Activated CD4-positive, CD25-positive, alpha-beta regulatory T cell treated with anti-CD3 and anti-CD28 coated beads, Interleukin-2, amount 50 U/mL, for 72 hours (primary cell): ENCODE data around the gene RPL31.

Source experiments
- DNase-seq: peaks from one replicate; pipeline ENCODE4 v3.0.0; 2021

RPL31 gene

DNA sequence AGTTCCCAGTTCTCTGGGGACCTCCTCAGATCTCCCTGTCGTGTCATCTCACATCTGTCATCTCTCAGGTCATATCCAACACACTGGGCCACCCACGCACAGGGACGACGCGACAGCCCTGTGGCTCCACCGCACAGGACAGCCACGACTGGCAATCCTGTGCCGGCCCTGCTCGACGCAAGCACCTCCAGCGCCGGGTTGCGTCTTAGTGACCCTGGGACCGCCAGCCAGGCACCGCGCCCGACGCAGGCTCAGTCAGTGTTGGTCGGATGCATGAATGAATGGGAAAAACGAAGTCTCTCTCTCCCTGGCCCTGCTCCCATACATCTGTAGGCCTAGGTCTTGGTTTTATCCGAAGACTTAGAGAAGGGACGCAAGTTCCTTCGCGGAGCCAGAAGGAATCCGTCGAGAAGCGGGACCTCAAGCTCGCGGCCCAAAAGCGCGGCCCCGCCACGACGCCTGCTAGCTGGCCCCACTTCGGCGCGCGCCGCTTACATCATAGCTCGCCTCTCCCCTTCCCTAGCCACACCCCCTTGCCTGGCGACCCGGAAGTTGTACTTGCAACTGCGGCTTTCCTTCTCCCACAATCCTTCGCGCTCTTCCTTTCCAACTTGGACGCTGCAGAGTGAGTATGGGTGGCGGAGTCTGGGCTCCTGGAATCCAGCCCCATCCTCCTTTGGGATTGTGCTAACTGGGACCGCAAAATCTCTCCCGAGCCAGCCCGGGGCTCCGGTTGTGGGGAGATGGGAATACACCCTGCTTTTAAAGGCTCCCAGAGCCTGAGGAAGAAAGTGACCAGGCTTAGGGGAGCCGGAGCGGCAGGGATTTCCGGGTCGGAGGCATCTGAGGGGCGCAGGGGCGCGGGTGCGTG is at the start of gene RPL31:
RPL31 (plus strand) TSS at position 599 of the 871 bp plus-strand sequence. CDS start 413 bp downstream, outside the sequence.
- peak; percentile 94 for DNase-seq

DNA sequence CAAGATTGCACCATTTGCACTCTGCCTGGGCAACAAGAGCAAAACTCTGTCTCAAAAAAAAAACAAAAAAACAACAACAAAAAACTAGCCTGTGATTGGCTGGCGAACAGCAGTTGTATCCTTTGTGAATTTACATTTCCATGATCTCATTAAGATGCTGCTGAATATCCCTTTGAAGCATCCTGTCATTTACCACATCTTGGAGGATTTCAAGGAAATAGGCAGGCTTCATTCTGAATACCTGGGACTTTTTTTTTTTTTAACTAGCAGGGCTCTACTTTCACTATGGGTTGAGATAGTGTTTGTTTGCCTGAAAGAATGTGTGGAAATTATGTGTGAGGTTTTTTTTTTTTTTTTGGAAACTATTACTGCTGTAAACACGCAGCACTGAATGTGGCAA is 49.6 kb upstream of the RPL31 start:
- no peak for DNase-seq

DNA sequence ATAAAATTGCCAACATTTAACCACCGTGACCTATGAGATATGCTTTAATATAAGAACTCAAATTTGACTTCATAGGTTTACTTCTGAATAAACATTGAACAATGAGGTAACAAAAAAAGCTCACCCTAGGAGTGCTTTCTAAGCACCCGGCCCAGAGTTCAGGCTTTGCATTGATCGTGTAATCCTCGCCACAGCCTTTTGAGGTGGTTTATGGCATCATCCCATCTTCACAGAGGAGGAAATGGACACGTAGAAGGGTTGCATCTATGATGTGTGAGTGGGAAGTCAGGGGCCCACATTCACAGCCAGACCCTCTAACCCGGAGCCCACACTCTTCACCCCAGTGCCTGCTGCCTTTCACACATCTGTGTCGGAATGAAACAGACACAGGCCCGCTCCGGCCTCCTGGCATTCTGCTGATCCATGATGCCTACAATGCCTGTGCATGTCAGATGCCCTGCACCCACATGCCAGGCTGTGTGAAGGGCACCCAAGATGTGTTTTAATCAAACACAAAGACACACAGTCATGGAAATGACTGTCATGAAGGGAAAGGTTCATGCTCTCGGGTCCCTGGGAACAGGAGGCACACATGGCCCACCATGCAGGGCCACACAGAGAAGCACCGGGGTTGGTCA is 48.6 kb upstream of the RPL31 start:
- DNase-seq = no peak

DNA sequence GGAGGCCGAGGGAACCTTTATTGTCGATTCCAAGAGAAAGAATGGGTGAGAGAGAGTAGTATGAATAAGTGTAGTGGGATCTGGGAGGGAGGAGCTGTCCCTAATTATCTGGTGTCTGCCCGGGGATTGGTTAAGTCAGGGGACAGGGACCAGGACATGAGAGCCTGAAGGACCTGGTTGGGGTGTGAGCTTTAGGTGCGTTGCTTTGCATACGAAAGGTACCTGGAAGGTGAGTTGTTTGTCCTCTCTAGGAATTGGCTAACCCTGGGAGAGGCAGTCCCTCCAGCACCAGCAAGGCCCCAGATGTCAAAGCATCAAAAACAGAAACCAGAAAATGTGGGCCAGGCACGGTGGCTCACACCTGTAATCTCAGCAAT is 48.1 kb upstream of the RPL31 start:
- DNase-seq = no peak

DNA sequence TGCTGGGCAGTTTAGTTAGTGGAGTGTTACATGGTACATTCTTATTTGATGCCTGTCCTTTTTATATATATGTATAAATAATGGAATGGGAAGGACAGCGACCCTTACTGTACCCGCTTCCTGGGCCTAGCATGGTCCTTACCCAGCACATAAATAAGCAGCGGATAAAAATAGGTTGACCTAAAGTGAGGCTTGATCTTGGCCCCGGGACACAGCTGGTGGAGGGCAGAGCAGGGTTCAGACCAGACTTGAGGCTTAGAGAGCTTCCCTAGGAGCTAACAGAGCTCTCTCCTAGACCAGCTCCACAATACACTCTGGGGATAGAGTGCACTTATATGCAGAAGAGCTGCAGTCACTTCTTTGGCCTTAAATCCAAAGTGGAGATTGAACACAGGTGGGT is 46.9 kb upstream of the RPL31 start:
- DNase-seq = no peak

DNA sequence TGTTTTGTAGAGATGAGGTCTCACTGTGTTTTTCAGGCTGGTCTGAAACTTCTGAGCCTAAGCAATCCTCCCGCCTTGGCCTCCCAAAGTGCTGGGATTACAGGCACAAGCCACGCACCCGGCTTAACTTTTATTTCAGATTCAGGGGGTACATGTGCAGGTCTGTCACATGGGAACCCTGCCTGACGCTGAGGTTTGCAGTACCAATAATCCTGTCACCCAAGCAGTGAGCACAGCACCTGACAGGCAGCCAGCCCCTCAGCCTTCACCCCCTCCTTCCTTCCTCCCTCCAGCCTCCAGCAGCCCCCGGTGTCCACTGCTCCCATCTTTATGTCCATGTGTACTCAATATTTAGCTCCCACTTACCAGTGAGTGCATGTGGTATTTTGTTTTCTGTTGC is 46.0 kb upstream of the RPL31 start:
- DNase-seq = no peak

DNA sequence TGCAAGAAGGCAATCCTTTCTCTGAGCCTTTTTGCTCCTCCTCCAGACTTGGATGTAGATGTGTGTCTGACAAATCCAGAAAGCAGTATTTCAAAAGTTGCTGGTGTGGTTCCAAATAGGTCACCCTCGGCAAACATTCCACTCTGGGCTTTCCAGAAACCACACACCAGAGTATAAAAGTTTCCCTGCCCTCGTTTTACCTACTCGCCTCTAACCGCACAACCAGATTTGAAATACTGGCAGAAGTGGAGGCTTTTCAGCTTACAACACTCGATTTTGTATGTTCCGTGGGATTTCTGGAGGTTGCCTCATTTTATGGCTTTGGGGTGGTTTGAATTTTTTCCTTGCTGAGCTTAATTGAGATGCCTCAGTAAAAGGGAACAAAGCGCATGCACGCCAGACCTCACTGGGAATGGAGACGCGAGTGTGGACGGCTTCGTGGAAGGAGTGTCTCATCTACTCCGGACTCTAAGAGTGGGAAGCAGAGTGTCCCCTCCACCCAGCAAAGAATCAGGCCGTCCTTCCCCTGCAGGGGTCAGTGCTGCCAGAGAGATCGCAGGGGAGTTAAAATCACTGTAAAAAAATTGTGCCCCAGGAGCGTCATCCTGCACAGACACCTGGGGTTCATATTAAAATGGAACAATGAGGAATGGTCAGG is 44.0 kb upstream of the RPL31 start:
- no peak for DNase-seq

DNA sequence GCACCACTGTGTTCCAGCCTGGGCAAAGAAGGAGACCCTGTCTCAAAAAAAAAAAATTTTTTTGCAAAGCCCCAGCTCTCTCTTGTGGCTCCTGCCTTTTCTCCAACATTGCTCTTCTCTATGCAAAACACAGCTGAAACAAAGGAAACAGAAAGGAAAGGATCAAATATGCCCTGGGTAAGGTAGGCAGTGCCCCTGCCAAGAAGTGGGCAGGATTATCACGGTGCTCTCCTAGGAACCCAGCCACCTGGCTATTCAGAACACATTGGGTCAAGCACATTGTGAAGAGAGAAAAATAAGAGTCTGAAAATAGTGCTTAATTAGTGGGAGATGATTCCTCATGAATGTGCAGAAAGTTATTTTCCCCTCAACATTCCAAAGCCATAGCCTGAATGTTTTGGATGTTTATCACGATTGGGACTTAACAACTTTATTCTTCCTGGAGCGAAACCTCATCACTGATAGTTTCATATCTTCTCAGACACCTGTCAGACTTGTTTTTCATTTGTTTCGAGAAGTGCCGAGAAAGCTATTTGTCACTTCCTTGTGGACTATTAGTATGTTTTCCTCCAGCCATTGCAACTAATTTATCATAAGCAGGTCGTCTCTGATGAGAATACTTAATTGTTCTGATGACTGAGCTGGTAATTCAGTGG is 42.7 kb upstream of the RPL31 start:
- DNase-seq = no peak

DNA sequence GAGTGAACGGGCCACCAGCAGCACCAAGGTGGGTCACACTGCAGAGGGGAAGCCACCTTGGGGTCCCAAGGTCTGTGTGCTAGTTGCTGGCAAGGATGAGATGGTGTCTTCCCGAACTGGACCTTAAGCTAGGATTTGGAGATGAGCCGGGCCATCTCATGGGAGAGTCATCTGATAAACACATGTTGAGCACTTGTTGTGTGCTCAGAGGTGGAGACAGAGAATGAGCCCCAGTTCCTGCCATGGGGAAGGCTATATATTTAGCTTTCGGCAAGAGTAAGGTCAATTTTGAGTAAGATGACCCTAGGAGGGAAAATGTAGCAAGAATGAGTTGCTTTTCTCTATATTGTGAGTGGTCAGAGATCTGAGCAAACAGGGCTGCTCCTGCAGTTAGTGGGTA is 41.4 kb upstream of the RPL31 start:
- no peak for DNase-seq

DNA sequence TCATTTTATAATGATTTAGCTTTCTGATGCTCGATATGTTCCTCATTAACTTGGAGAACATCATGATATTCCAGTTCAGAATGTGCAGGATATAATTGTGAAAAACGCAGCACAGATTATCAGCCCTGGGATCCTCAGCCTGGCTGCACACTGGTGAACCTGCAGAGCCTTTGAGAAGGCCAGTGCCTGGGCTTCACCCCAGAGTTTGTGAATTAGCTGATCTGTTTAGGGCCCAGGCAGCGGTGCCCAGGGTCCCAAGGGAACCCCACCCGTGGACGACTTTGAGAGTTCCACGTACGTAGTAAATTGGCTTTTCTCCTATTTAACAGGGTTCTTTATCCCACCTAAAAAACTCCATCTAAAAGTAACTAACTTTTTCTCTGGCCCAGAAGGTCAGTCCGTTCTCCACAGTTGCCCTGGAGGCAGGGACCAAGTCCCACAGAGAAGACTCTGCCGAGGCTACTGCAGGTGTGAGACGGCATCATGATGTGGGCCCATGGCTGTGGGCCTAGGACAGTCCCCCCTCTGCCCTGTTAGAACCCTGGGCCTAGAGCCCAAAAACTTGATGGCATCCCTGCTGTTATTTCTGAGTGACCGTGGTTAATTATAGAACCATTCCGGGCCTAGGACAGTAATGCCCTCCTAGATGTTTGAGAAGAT is 39.6 kb upstream of the RPL31 start:
- no peak for DNase-seq

DNA sequence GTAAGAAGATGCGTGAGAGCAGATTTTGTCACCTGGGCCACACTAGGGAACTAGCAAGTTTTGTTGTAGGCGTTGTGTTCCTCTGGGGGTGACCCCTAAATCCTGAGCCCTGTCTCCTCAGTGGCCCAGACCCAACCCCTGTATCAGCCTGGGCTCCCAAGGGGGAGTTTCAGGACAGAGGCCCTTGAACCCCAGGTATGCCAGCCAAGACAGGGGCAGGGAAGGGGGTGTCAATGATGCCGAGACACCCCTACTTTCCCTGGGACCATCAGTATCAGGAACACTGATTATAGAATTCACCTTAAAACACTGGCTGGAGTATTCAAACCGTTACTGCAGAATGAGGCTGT is 39.1 kb upstream of the RPL31 start:
- DNase-seq = no peak

DNA sequence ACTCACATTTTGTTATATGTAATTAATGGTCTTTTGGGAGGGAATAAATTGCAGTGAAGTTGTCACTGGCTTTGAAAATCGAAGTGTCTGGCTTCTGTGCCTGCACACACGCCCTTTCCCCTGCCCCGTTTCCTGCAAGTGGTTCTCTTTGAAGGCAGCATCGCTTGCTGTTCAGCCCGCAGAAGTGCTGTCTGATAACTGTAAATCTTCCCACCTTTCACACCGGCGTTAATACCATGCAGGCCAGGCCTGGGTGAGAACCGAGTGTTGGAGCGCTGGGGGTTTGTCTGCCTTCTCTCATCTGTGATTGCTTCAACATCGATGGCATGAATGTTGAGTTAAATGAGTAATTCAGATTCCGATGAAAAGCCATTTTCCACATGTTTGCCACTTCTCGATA is 37.9 kb upstream of the RPL31 start:
- no peak for DNase-seq

DNA sequence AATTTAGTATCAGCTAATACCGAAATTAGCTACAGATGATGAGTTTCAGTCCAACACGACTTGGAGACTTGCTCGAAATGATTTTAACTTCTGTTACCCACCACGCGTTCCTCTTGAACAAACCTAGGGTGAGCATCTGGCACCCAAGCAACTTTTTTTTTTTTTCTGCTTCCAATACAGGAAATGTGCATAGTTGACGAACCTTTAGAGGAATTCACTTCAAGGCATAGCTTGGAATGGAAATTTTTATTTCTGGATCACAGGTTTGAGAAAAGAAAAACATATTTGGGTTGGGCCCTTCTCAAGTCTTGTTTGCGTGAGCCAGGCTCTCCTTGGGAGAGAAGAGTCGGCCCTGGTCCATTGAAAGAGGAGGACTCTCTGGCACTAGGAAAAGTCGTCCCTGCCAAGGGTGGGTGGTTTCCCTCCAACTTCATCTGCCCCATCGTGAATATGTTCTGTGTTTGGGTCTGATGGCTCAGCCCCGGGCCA is 37.4 kb upstream of the RPL31 start:
- DNase-seq = no peak

DNA sequence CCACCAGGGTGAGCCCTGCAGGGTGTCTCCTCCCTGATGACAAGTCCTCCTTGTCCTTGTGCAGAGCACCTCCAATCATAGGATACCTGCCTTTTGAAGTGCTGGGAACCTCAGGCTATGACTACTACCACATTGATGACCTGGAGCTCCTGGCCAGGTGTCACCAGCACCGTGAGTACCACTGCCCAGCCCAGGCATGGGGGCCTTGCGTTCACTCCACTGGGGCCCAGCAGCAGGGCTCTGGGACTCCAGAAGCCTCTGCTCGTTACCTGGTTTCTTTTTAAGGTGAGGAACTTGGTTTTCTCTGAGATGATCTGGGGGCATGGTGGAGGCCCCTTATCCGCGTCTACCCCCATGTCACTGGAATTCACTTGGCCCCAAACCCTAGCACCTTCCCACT is 36.5 kb upstream of the RPL31 start:
- no peak for DNase-seq

DNA sequence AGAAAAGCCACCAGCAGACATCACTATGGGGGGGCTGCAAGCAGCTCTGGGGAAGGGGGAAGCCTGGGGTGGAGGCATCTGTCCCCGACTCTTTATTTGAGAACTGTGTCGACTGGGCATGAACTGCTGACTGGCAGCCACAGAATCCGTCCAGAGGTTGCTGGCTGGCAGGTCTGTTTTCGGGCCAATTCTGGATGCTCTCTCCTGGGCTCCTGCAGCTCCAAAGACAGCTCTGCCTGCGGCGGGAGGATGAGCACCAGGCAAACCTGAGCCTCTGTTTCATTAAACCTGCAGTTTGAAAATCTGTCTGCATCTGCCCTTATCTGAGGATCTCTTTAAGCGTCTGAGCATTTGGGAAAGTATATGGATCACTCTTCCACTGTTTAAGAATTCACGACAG is 34.4 kb upstream of the RPL31 start:
- no peak for DNase-seq

DNA sequence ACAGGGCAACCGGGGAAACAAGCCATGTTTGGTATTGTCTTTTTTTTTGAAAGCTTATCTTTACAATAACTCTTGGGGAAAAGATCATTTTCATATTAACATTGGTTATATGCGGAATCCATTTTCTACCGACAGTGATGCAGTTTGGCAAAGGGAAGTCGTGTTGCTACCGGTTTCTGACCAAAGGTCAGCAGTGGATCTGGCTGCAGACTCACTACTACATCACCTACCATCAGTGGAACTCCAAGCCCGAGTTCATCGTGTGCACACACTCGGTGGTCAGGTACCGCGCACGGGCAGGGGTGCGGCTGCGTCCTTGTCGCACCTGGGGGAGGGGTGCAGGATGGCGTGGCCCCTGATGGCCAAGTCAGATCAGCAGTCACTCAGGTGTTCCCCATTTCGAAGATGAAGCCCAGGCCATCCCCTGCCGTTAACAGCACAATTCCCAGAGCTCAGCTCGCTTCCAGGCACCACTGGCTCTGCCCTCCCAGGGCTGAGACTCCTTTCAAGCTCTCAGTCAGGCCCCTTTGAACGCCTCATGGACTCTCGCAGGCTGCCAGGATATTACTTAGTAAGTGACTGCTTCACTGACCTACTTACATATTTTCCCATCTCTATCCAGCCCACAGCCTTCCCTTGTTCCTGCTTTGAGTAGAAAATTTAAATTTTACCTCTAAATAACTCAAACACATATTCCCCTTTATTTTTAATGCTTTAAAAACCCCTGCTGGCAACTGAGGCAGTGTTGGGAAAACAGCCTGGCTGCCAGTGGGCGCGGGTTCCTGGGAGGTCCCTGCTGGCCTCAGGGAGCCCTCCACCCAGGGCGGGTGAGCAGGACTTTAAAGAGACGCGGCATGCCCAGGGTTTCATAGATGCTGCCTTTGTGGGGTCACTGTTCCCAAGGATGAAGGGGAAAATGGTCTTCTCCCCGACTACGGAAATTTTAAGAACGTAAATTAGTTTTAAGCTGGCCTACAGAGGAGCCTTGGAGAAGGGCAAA is 33.6 kb upstream of the RPL31 start:
- DNase-seq = no peak

DNA sequence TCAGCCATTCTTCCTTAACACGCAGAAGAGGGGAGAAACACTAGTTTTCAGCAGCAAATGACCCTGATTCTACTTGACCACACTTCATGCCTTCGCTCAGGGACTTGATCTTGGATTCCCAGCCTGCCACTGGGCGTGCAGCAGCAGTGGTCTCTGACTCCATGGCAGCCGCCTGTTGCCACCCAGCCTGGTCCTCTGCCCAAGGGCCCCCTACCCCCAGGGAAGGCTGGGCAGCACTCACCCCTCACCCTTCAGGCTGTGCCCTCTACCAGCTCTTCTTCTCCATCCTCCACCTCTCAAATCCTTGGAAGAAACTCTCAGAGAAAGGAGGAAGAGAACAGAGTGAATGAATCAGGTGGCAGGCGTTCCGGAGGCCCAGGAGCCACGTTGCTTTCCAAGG is 32.1 kb upstream of the RPL31 start:
- no peak for DNase-seq

DNA sequence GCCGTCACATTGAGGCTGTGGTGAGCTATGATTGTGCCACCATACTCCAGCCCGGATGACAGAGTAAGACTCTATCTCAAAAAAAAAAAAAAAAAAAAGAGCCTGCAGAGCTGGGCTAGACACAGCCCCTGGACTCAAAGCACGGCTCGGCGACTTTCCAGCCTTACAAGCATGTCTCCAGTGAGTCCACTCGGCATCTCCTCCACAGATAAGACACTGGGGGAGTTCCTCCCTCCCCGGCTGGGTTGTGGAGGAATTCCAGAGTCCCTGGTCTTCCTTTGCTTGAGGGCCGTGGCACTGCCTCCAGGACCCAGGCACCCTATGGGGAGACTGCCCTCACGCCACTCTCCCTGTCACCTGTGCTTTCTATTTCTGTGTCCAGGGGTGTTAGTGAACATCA is 30.9 kb upstream of the RPL31 start:
- DNase-seq = no peak

DNA sequence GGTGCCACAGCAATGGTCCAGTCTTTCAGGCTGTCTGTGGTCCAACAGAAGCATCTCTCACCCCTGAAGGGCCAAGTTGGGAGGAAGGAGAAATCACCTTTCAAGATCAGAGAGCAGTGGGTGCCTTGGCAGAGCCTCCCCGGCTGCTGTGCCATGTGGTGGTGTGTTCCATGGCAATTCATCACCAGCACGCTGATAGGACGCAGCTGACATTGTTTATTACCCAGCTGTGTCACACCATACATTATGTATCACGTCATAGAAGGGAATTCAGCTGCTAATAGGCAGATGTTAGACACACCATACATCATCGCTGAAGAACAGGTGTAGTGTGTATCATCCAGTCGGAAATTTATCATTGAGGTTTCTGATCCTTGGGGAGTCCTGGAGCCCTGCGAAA is 29.6 kb upstream of the RPL31 start:
- DNase-seq = no peak

DNA sequence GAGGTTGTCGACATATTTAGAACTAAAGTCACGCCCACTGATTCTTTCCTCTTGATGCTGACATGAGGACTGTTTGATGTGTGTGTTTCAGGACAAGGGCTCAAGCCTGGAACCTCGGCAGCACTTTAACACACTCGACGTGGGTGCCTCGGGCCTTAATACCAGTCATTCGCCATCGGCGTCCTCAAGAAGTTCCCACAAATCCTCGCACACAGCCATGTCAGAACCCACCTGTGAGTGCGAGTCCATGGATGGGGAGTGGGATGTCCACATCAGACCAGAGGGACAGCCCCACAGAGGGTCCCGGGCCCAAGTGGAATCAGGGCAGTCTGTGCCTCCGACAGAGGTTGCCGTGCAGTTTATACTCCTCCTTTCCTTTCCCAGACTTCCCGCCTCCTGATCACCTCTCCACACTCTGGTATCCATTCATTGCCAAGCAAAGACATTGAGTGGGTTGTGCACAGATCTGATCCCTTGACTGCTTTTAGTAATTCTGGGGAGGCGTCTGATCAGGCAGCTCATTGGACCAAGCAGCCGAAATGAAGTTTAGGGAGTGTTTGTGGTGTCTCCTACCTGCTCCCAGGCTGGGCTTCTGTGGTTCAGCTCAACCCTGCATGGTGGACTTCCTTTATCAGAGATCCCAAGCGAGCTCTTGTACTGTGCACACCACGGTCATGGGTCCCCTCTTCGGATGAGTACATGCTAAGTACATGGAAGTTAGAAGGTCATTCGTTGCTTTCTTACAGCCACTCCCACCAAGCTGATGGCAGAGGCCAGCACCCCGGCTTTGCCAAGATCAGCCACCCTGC is 27.2 kb upstream of the RPL31 start:
- no peak for DNase-seq

DNA sequence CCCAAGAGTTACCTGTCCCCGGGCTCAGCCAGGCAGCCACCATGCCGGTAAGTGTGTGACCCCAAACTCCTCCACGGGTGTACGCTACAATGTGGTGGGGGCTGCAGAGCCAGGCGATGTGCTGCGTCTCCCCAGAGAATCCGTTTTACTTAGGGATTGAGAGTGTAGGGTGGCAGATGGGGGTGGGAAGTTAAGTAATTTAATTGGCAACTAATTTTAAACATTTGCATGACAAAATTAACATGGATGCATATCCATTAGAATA is 26.6 kb upstream of the RPL31 start:
- DNase-seq = no peak
